ENCODE results near the gene TMEM169.

TMEM169 gene

DNA sequence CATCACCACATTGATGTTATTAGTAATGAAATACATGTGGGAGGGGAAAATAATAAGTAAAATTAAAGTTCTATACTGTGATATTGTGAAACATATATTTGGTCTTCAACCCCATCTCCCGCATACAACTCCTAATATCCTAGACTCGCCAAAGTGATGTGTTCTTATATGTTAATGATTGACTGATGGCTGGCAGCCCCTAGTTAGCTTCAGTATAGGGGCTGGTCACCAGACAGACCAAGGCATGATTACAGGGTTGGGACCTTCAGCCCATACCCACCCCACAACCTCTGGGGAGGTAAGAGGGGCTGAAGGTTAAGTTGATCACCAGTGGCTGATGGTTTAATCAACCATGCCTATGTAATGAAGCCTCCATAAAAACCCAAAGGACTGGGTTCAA, 40.3 kb upstream of the TMEM169 start:
- H3K36me3 ChIP-seq (ENCODE audit: control insufficient read depth in 2 of 2, insufficient read depth in 1 of 2, low read length in 2 of 2): peaks cover 6 to 60% of the 10 kb centered on the region in 2 experiments; a peak in 2 of 3 replicates
- no peak overlapping the region for H3K27ac ChIP-seq (ENCODE audit: extremely low read depth, low read depth, low read length)
- ChIA-PET POLR2A (no interaction called here), CTCF (interaction anchor here (0.6 to 1.6 kb wide), 5 partner anchors 7 to 24 kb away, joined by 3 to 5 read pairs (median 4); no protein-coding TSS in a partner anchor)
- H3K9me3 ChIP-seq (ENCODE audit: control insufficient read depth, insufficient read depth, low read depth, low read length): no peaks in the 10 kb centered on the region
- no peaks in the 10 kb centered on the region for H3K4me1 ChIP-seq (ENCODE audit: control insufficient read depth, insufficient read depth, low read length)
- no peak for TF ChIP-seq ZNF223 (tag by site-specific recombination; IDR thresholded peaks at IDR 0.05)
- no peak for TF ChIP-seq ZNF26 (tag by site-specific recombination; IDR thresholded peaks at IDR 0.05)
- no peak for TF ChIP-seq INSM2 (tag by site-specific recombination; IDR thresholded peaks at IDR 0.05)
- TF ChIP-seq ZNF433 (tag by site-specific recombination; IDR thresholded peaks at IDR 0.05; ENCODE audit: low read depth): no peak
- TF ChIP-seq HOXA7 (CRISPR knock-in tag; IDR thresholded peaks at IDR 0.05; ENCODE audit: borderline replicate concordance): no peak
- no peak for TF ChIP-seq ZNF610 (tag by site-specific recombination; IDR thresholded peaks at IDR 0.05; ENCODE audit: borderline replicate concordance)
- H3K4me3 ChIP-seq (ENCODE audit: low read depth, low read length): no peak overlapping the region

DNA sequence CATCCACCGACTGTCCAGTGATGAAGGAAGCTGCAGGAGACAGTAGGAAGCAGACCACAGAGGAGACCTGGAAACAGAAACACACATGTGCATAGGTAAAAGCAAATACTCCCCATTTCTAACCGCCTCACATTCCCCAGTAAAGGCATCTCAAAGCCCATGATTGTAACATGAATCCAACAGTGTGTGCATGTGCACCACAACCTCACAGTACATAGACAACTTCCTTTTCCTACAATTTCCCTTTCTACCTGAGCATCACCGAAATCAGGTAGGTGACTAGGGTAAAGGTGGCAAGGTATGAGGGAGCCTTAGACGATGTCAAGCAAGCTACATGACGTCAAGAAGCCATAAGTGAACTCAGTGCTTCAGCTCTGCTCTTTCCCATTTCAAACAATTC, 37.8 kb upstream of the TMEM169 start:
- Histone ChIP-seq H3K9me3 (ENCODE audit: control insufficient read depth, insufficient read depth, low read depth, low read length) (no peaks in the 10 kb centered on the region), H3K36me3 (ENCODE audit: control insufficient read depth in 2 of 2, insufficient read depth in 1 of 2, low read length in 2 of 2) (peaks cover 22 to 60% of the 10 kb centered on the region in 2 experiments), H3K27ac (ENCODE audit: extremely low read depth, low read depth, low read length) (no peak overlapping the region), H3K4me3 (ENCODE audit: low read depth, low read length) (no peak overlapping the region), H3K4me1 (ENCODE audit: control insufficient read depth, insufficient read depth, low read length) (no peaks in the 10 kb centered on the region)
- POLR2A ChIA-PET: no interaction called here
- CTCF ChIA-PET: interaction anchor here (0.6 to 2.1 kb wide), 4 partner anchors 10 to 21 kb away, joined by 3 to 19 read pairs (median 4); no protein-coding TSS in a partner anchor
- TF ChIP-seq ZNF37A (tag by site-specific recombination; IDR thresholded peaks at IDR 0.05) (no peak), ZNF324 (tag by site-specific recombination; IDR thresholded peaks at IDR 0.05) (no peak), ZNF24 (tag by site-specific recombination; IDR thresholded peaks at IDR 0.05) (no peak), SETDB1 (IDR thresholded peaks at IDR 0.05; ENCODE audit: insufficient read length, low read length) (no peak), INSM2 (tag by site-specific recombination; IDR thresholded peaks at IDR 0.05) (no peak), ZNF26 (tag by site-specific recombination; IDR thresholded peaks at IDR 0.05) (no peak), ZNF157 (tag by site-specific recombination; IDR thresholded peaks at IDR 0.05) (no peak), ZNF146 (tag by site-specific recombination; IDR thresholded peaks at IDR 0.05) (no peak), YY2 (tag by site-specific recombination; IDR thresholded peaks at IDR 0.05) (no peak), ZNF513 (tag by site-specific recombination; IDR thresholded peaks at IDR 0.05) (no peak), ZNF76 (tag by site-specific recombination; IDR thresholded peaks at IDR 0.05; ENCODE audit: borderline replicate concordance, low read depth) (no peak), KLF16 (tag by site-specific recombination; IDR thresholded peaks at IDR 0.05) (no peak), ZSCAN30 (tag by site-specific recombination; IDR thresholded peaks at IDR 0.05) (no peak), ZSCAN16 (tag by site-specific recombination; IDR thresholded peaks at IDR 0.05) (no peak)

Measured in HEK293 (cell line).